Right hindlimb (tissue), 1 donor: ENCODE results near the gene SLC7A8.

Source experiments
- DNase-seq: peaks from one replicate; pipeline ENCODE4 v3.0.0-alpha.2; 2018

Gene SLC7A8

GRCh38 chr14:23154964-23155587 is 28.4 kb downstream of the SLC7A8 start:
- DNase-seq, result peak; percentile 85

- peak; percentile 87 for DNase-seq
Measured at GRCh38 chr14:23153851-23154796, 29.3 kb downstream of the SLC7A8 start.

GRCh38 chr14:23151342-23151741 is 32.1 kb downstream of the SLC7A8 start:
- no peak for DNase-seq

GRCh38 chr14:23149745-23150144 is 33.7 kb downstream of the SLC7A8 start:
- DNase-seq, result no peak

- no peak for DNase-seq
Measured at GRCh38 chr14:23148591-23149249, 34.7 kb downstream of the SLC7A8 start.

GRCh38 chr14:23147676-23148075 is 35.8 kb downstream of the SLC7A8 start:
- no peak for DNase-seq

GRCh38 chr14:23146980-23147379 is 36.5 kb downstream of the SLC7A8 start:
- no peak for DNase-seq

GRCh38 chr14:23146351-23146910 is 37.0 kb downstream of the SLC7A8 start:
- no peak for DNase-seq

- no peak for DNase-seq
Measured at GRCh38 chr14:23145794-23146350, 37.6 kb downstream of the SLC7A8 start.

- no peak for DNase-seq
Measured at GRCh38 chr14:23143911-23144310, 39.5 kb downstream of the SLC7A8 start.

- no peak for DNase-seq
Measured at GRCh38 chr14:23142826-23143225, 40.6 kb downstream of the SLC7A8 start.

GRCh38 chr14:23141706-23142444 is 41.6 kb downstream of the SLC7A8 start:
- DNase-seq, result peak; percentile 57

GRCh38 chr14:23140371-23140770 is 43.1 kb downstream of the SLC7A8 start:
- no peak for DNase-seq

- DNase-seq, result no peak
Measured at GRCh38 chr14:23139874-23140273, 43.6 kb downstream of the SLC7A8 start.

GRCh38 chr14:23137813-23138535 is 45.5 kb downstream of the SLC7A8 start:
- no peak for DNase-seq

GRCh38 chr14:23137192-23137812 is 46.2 kb downstream of the SLC7A8 start:
- DNase-seq, result no peak

GRCh38 chr14:23136566-23137133 is 46.8 kb downstream of the SLC7A8 start:
- DNase-seq, result no peak

- DNase-seq, result no peak
Measured at GRCh38 chr14:23132970-23133369, 50.5 kb downstream of the SLC7A8 start.

- no peak for DNase-seq
Measured at GRCh38 chr14:23131482-23131881, 52.0 kb downstream of the SLC7A8 start.

- no peak for DNase-seq
Measured at GRCh38 chr14:23130871-23131270, 52.6 kb downstream of the SLC7A8 start.
